GM21390 (cell line): ENCODE results near the gene AP2B1.
"Not testable (repeated sequence)": the region's sequence is repeated elsewhere in the genome, so short reads cannot be mapped to it uniquely, and the experiment has no call there.

ENCODE experiments used
- ATAC-seq: cut with Tn5 transposase; IDR thresholded peaks from one replicate; pipeline ENCODE4 v1.9.1; 2021; ENCODE audit not compliant: unreplicated experiment

Gene AP2B1

GRCh38 chr17:35569405-35569804, 17.7 kb upstream of the AP2B1 start:
- no peak for ATAC-seq

GRCh38 chr17:35575759-35576158, 11.4 kb upstream of the AP2B1 start:
- ATAC-seq: no peak

DNA sequence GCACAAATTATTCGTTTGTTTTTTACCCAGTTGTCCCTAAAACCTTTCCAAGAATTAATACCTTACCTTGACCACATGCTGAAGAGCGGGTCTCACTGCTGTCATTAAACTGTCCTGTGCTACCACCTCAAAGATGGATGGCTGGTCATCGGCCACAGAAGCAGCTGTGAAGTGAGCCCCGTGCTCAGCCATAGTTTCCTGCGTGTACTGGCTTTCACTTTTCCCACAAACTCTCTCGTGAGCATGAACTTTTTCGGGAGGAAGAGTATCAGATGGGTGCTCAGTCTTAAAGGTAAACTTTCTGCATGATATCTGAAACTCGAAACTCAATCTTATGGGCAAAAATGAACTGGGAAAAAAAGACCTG, 9.3 kb upstream of the AP2B1 start:
- no peak for ATAC-seq

- ATAC-seq: peak; percentile 89
These were observed 8.8 kb upstream of the AP2B1 start, which contains the start of gene PEX12 for GRCh38 chr17:35578197-35578928. Gene PEX12 (minus strand): TSS chr17:35578571. CDS start chr17:35578021, 550 bp downstream.

DNA sequence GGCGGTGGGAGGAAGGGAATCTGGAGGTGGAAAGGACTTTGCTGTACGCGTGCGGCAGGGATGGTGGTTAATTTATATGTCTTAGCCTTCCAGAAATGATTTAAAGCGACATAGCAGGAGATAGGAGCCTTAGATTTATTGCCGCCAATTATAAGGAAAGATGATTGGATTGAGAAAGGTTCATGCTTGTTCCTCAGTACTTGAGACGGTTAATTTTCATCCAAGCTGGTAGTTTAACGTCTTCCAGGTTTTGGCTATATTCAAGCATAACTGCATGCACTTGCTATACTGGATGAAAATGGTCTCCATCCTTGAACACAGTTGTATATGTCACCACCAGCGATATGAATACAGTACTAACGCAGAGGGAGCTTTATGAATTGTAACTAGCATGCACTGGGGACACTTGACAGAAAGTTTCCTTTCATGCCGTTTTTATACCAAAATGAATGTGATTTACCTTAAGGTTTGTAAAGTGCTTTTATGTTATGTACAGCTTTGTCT, 8.1 kb upstream of the AP2B1 start:
- no peak for ATAC-seq

GRCh38 chr17:35584061-35584460, 3.1 kb upstream of the AP2B1 start:
- no peak for ATAC-seq

DNA sequence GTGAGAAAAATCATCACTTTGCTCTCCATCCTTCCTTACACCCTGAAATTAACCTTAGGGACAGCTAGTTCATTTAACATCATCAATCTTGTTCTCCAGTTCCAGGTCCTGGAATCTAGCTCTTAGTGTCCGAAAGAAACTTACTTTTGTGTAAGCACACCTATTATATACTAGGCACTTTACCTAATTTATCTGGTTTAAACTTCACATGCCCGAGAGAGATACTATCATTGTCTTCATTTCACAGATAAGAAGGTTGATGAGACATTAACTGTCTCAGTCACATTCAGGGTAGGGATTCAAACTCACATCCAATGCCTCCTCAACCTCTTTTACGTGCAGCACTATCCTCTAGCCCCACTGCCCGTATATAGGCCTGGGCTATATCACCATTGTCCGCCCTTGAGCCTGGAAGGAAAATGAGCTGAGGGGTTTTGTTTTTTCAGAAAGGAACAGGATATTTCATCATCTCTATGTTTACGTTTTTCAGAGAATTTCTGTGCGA, 501 bp upstream of the AP2B1 start:
- no peak for ATAC-seq

DNA sequence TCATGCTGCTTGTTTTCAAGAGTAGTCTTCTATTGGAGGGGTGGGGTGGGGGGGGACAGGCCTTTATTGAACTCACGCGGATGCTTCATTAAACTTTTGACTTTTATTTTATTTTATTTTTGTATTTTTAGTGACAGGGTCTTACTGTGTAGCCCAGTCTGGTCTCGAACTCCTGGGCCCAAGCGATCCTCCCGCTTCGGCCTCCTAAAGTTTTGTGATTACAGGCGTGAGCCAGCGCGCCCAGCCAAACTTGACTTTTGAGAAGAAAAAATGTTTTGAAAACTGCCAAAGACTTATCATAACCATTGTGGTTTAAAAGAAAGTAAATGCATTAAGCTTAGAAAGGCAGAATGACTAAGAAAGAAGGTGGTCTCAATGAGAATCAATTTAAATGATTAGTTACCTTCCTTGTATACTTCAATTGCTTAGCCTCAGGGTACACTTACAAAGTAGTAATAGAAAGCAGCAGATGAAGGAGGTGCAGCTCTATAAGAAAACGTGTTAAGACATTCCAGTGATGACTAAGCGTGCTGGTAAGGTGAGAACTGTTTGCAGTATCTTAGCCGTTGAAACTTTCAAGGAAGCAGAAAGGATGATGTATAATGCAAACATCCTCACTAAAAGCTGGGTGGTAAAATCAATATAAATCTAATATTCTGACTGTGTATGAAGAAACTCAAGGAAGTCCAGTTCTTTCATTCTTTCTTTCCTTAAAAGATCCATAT, 1.2 kb downstream of the AP2B1 start:
- no peak for ATAC-seq

DNA sequence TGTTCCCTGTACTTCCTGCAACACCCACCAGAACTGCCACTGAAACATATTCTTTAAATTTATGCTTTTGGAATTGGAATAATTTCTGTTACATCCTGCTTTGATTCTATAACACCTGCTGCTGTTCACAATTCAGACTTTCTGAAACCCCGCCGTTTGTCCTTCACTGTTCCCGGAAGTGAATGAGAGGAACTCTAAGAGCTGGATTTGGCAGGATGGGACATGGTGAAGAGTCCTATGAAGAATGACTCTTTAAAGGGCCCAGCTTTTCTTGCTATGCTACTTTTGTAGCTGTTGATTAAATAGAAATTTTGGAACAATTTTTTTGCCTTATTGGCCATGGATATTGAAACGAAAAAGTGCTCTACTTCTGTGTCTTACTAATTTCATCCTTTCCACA, 8.9 kb downstream of the AP2B1 start:
- no peak for ATAC-seq

DNA sequence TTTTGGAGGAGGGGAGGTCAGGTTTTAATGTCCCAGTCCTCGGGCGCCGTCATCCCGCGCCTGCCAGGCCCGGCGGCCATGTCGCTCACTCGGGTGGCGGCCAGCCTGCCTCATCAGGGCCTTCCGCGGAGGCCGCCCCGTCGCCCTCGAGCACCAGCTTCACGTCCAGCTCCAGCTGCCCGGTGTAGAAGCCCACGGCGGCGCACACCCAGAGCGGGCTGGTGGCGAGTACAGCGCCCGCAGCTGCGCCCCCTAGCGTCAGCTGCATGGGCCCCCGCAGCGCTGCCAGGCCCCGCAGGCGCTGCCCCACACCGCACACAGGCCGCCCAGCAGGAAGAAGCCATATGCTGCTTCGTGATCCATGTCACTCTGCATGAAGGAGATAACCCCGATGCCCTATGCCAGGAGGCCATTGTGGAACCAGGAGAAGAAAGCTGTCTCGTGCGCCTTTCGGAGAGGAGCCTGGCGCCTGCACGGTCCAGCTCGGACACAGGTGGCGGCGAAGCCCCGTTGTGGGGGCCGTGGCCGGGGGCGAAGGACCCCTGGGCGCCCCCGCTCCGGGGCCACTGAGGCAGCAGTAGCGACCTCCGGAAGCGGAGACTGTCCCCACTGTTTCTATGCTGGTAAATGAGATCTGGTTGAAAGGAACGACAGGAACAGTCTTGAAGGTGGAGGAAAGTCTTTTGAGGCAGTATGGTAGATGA, 9.6 kb downstream of the AP2B1 start:
- no peak for ATAC-seq

- no peak for ATAC-seq
These were observed 10.5 kb downstream of the AP2B1 start for GRCh38 chr17:35597604-35598003.

- ATAC-seq: no peak
These were observed 16.6 kb downstream of the AP2B1 start for GRCh38 chr17:35603674-35604073.

- ATAC-seq: no peak
These were observed 18.6 kb downstream of the AP2B1 start for GRCh38 chr17:35605678-35606077.

GRCh38 chr17:35607239-35607847, 20.2 kb downstream of the AP2B1 start:
- ATAC-seq: no peak

GRCh38 chr17:35609831-35610230, 22.7 kb downstream of the AP2B1 start:
- ATAC-seq: no peak

GRCh38 chr17:35610746-35611145, 23.6 kb downstream of the AP2B1 start:
- ATAC-seq: not testable (repeated sequence)

GRCh38 chr17:35612924-35613521, 25.9 kb downstream of the AP2B1 start:
- ATAC-seq: no peak

DNA sequence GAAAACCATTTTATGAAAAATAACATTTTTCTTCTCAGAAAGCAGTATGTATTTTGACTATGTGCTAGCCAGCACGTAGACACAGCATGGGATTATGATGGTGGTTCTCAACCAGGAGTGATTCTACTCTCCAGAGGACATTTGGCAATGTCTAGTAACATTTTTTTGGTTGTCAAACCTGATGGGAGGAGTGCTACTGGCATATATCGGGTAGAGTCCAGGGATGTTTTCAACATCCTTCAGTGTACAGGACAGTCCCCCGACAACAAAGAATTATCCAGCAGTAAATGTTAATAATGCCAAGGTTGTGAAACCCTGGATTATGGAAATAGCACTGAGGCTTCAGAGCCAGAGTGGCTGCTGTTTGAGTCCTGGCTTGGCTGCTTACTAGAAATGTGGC, 27.7 kb downstream of the AP2B1 start:
- no peak for ATAC-seq

DNA sequence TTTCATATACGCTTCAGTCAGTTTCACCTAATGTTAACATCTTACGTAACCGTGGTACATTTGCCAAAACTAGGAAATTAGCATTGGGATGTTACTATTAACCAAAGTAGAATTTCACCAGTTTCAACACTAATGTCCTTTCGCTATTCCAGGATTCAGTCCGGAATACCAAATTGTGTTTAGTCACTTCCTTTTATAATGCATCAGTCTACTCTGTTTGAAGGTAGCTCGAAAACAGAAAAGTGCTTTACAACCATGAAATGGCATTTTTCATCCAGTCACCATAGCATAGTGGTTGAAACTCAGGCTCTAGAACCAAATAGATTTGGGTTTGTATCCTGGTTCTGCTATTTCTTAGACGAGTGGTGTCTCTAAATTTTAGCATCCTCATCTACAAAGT, 29.4 kb downstream of the AP2B1 start:
- no peak for ATAC-seq

- ATAC-seq: no peak
These were observed 30.4 kb downstream of the AP2B1 start for GRCh38 chr17:35617505-35617904.

- ATAC-seq: no peak
These were observed 31.5 kb downstream of the AP2B1 start for GRCh38 chr17:35618628-35619027.
